Glutamatergic neuron (in vitro differentiated cells): ENCODE results near the gene FSIP1. TPM values are rescaled to one million over a fixed set of nuclear protein-coding genes. Genes with fewer than 3 reads are reported as not detected.

Experiments used
- DNase-seq: peaks from one replicate; pipeline ENCODE4 v3.0.0; 2022
- H3K27ac Mint-ChIP-seq: one replicate; pipeline ENCODE4 v1.8.0; 2020; ENCODE audit warnings: mild to moderate bottlenecking, mixed read lengths, inconsistent platforms; ENCODE audit not compliant: unreplicated experiment
- H3K27me3 Mint-ChIP-seq: one replicate; pipeline ENCODE4 v1.8.0; 2020; ENCODE audit warnings: mild to moderate bottlenecking, moderate library complexity, mixed read lengths, inconsistent platforms; ENCODE audit not compliant: unreplicated experiment
- H3K36me3 Mint-ChIP-seq: one replicate; pipeline ENCODE4 v1.8.0; 2020; ENCODE audit warnings: mild to moderate bottlenecking, mixed read lengths, inconsistent platforms; ENCODE audit not compliant: unreplicated experiment
- H3K4me1 Mint-ChIP-seq: one replicate; pipeline ENCODE4 v1.8.0; 2020; ENCODE audit warnings: mild to moderate bottlenecking, low read depth, mixed read lengths, inconsistent platforms; ENCODE audit not compliant: unreplicated experiment
- H3K4me3 Mint-ChIP-seq: one replicate; pipeline ENCODE4 v1.8.0; 2020; ENCODE audit warnings: mild to moderate bottlenecking, mixed read lengths, inconsistent platforms; ENCODE audit not compliant: unreplicated experiment
- H3K9me3 Mint-ChIP-seq: one replicate; pipeline ENCODE4 v1.8.0; 2020; ENCODE audit warnings: mild to moderate bottlenecking, moderate library complexity, mixed read lengths, inconsistent platforms; ENCODE audit not compliant: unreplicated experiment
- CTCF ChIP-seq: fragments of 200-600 bp; sonication (generic); IDR thresholded peaks from one replicate; pipeline ENCODE4 v1.5.0; 2021; ENCODE audit not compliant: partially characterized antibody, unreplicated experiment
- total RNA-seq: library from RNA; stranded (reverse); fragmentation: NEBNext Ultra II Directional; extraction: Animal tissue kit (Norgen Biotek cat#: 25700); gene quantifications from one replicate; pipeline ENCODE4 v1.2.1, GENCODE V29; 2021; ENCODE audit not compliant: unreplicated experiment

The FSIP1 gene
- total RNA-seq, 1 donor from 2014 or later = 1.5 TPM

- H3K27ac Mint-ChIP-seq = no peak overlapping the region
- H3K27me3 Mint-ChIP-seq = peaks cover 2% of the 10 kb centered on the region
- peak overlapping the region; percentile 17 for H3K4me3 Mint-ChIP-seq
- peaks cover 3% of the 10 kb centered on the region for H3K9me3 Mint-ChIP-seq
- no peaks in the 10 kb centered on the region for H3K36me3 Mint-ChIP-seq
- TF ChIP-seq CTCF = no peak
- DNase-seq = no peak
- H3K4me1 Mint-ChIP-seq = peaks cover 33% of the 10 kb centered on the region
Observed at GRCh38 chr15:39785139-39785538, 2.5 kb upstream of the FSIP1 start.

GRCh38 chr15:39784638-39785037, 2.0 kb upstream of the FSIP1 start:
- Mint-ChIP-seq H3K4me3 (peak overlapping the region; percentile 17), H3K27me3 (peaks cover under 1% of the 10 kb centered on the region), H3K4me1 (peaks cover 32% of the 10 kb centered on the region), H3K27ac (no peak overlapping the region), H3K9me3 (peaks cover 3% of the 10 kb centered on the region), H3K36me3 (no peaks in the 10 kb centered on the region)
- DNase-seq = no peak
- TF ChIP-seq CTCF = no peak

GRCh38 chr15:39784125-39784524, 1.5 kb upstream of the FSIP1 start:
- Mint-ChIP-seq H3K4me1 (peaks cover 27% of the 10 kb centered on the region), H3K4me3 (peak overlapping the region; percentile 89), H3K9me3 (peaks cover 3% of the 10 kb centered on the region), H3K36me3 (no peaks in the 10 kb centered on the region), H3K27ac (no peak overlapping the region), H3K27me3 (no peaks in the 10 kb centered on the region)
- no peak for DNase-seq
- no peak for TF ChIP-seq CTCF

GRCh38 chr15:39783244-39783820, 691 bp upstream of the FSIP1 start:
- no peaks in the 10 kb centered on the region for H3K27me3 Mint-ChIP-seq
- H3K36me3 Mint-ChIP-seq = no peaks in the 10 kb centered on the region
- H3K27ac Mint-ChIP-seq = peak overlapping the region; percentile 52
- no peak for TF ChIP-seq CTCF
- peaks cover 27% of the 10 kb centered on the region for H3K4me1 Mint-ChIP-seq
- peaks cover 3% of the 10 kb centered on the region for H3K9me3 Mint-ChIP-seq
- H3K4me3 Mint-ChIP-seq = peak overlapping the region; percentile 89
- no peak for DNase-seq

GRCh38 chr15:39781967-39782302, 706 bp downstream of the FSIP1 start:
- Mint-ChIP-seq H3K27ac (peak overlapping the region; percentile 73), H3K9me3 (peaks cover 3% of the 10 kb centered on the region), H3K27me3 (peaks cover 2% of the 10 kb centered on the region), H3K36me3 (no peaks in the 10 kb centered on the region), H3K4me3 (peak overlapping the region; percentile 89), H3K4me1 (peaks cover 34% of the 10 kb centered on the region)
- no peak for DNase-seq
- no peak for TF ChIP-seq CTCF
